ENCODE measurements around the gene SOX6. TPM values are rescaled to one million over a fixed set of nuclear protein-coding genes. Genes with fewer than 3 reads are reported as not detected.

SOX6 gene
- total RNA-seq, 6 experiments from 2014 or later, result 3.3 to 16.1 (median 7.8) TPM

GRCh38 chr11:16373768-16374167, 17.4 kb upstream of the SOX6 start:
- Histone ChIP-seq H3K36me3 (no peaks in the 10 kb centered on the region), H3K27ac (no peak overlapping the region), H3K27me3 (no peaks in the 10 kb centered on the region), H3K4me1 (no peaks in the 10 kb centered on the region), H3K4me3 (no peak overlapping the region), H3K9me3 (no peaks in the 10 kb centered on the region)
- TF ChIP-seq POLR2A (IDR thresholded peaks at IDR 0.05) (no peak), CTCF (IDR thresholded peaks at IDR 0.05) (no peak)
- intact Hi-C loops (cut with DNase I), result no loop called here
- DNase-seq (no peak), ATAC-seq (no peak)

GRCh38 chr11:16372355-16372754, 16.0 kb upstream of the SOX6 start:
- WGBS (ENCODE audit: insufficient coverage, low coverage, low lambda C conversion rate, missing lambda C conversion rate), result 85% methylated on average over 2 of the region's 2 CpGs
- H3K4me1 ChIP-seq, result no peaks in the 10 kb centered on the region
- no peaks in the 10 kb centered on the region for H3K9me3 ChIP-seq
- TF ChIP-seq CTCF (IDR thresholded peaks at IDR 0.05), result no peak
- no peak for TF ChIP-seq POLR2A (IDR thresholded peaks at IDR 0.05)
- H3K27me3 ChIP-seq, result no peaks in the 10 kb centered on the region
- no peaks in the 10 kb centered on the region for H3K36me3 ChIP-seq
- DNase-seq, result no peak
- no peak overlapping the region for H3K4me3 ChIP-seq
- ATAC-seq, result no peak
- intact Hi-C loops (cut with DNase I), result no loop called here
- no peak overlapping the region for H3K27ac ChIP-seq

- Histone ChIP-seq H3K9me3 (no peaks in the 10 kb centered on the region), H3K36me3 (no peaks in the 10 kb centered on the region), H3K27me3 (no peaks in the 10 kb centered on the region), H3K4me3 (no peak overlapping the region), H3K4me1 (no peaks in the 10 kb centered on the region), H3K27ac (no peak overlapping the region)
- TF ChIP-seq POLR2A (IDR thresholded peaks at IDR 0.05) (no peak), CTCF (IDR thresholded peaks at IDR 0.05) (no peak)
- intact Hi-C loops (cut with DNase I), result no loop called here
- DNase-seq, result no peak
- WGBS (ENCODE audit: insufficient coverage, low coverage, low lambda C conversion rate, missing lambda C conversion rate), result 76% methylated on average over 2 of the region's 2 CpGs
- ATAC-seq, result no peak
Measured at GRCh38 chr11:16367252-16367651, 10.9 kb upstream of the SOX6 start.

- Histone ChIP-seq H3K27ac (no peak overlapping the region), H3K4me3 (no peak overlapping the region), H3K9me3 (no peaks in the 10 kb centered on the region), H3K27me3 (no peaks in the 10 kb centered on the region), H3K4me1 (no peaks in the 10 kb centered on the region), H3K36me3 (no peaks in the 10 kb centered on the region)
- ATAC-seq, result no peak
- WGBS (ENCODE audit: insufficient coverage, low coverage, low lambda C conversion rate, missing lambda C conversion rate), result 54% methylated on average over 3 of the region's 3 CpGs
- intact Hi-C loops (cut with DNase I), result no loop called here
- TF ChIP-seq CTCF (IDR thresholded peaks at IDR 0.05), result no peak
- no peak for TF ChIP-seq POLR2A (IDR thresholded peaks at IDR 0.05)
- no peak for DNase-seq
Measured at GRCh38 chr11:16365581-16366228, 9.4 kb upstream of the SOX6 start.

GRCh38 chr11:16364254-16364653, 7.9 kb upstream of the SOX6 start:
- intact Hi-C loops (cut with DNase I), result no loop called here
- DNase-seq, result no peak
- TF ChIP-seq POLR2A (IDR thresholded peaks at IDR 0.05), result no peak
- no peak for TF ChIP-seq CTCF (IDR thresholded peaks at IDR 0.05)
- H3K4me3 ChIP-seq, result no peak overlapping the region
- no peak overlapping the region for H3K27ac ChIP-seq
- H3K27me3 ChIP-seq, result no peaks in the 10 kb centered on the region
- no peaks in the 10 kb centered on the region for H3K36me3 ChIP-seq
- no peaks in the 10 kb centered on the region for H3K4me1 ChIP-seq
- ATAC-seq, result no peak
- H3K9me3 ChIP-seq, result no peaks in the 10 kb centered on the region

Measured in right lobe of liver (tissue), 6 donors.